Fibroblast of lung (primary cell): Measurements from ENCODE around the gene CAMK1D. TPM values are rescaled to one million over a fixed set of nuclear protein-coding genes. Genes with fewer than 3 reads are reported as not detected.

Experiments used
- DNase-seq, 2 donors: peaks; one replicate each; pipeline versions ENCODE4 v3.0.0 to v3.0.0-alpha.2; 2010; ENCODE audit warnings: low read depth in 2 of 2
- H2AFZ ChIP-seq: 2 replicates; pipeline ENCODE4 v1.5.1; 2012; ENCODE audit warnings: low read length, control low read depth, inconsistent platforms
- H3K27ac ChIP-seq: 2 replicates; pipeline ENCODE4 v1.5.1; 2011; ENCODE audit warnings: low read length, control low read depth; ENCODE audit not compliant: insufficient read depth
- H3K27me3 ChIP-seq: 2 replicates; pipeline ENCODE4 v1.5.1; 2011; ENCODE audit warnings: mild to moderate bottlenecking, low read length; ENCODE audit not compliant: control insufficient read depth, insufficient read depth
- H3K36me3 ChIP-seq: 2 replicates; pipeline ENCODE4 v1.5.1; 2011; ENCODE audit warnings: low read length; ENCODE audit not compliant: control insufficient read depth, insufficient read depth
- H3K4me1 ChIP-seq: 2 replicates; pipeline ENCODE4 v1.5.1; 2011; ENCODE audit warnings: low read length; ENCODE audit not compliant: control insufficient read depth, insufficient read depth; ENCODE audit errors: extremely low read depth
- H3K4me2 ChIP-seq: 2 replicates; pipeline ENCODE4 v1.5.1; 2011; ENCODE audit warnings: low read length, control low read depth; ENCODE audit not compliant: insufficient read depth; ENCODE audit errors: extremely low read depth
- H3K4me3 ChIP-seq, 4 experiments: fragments of 200-600 bp in 1 of 4; sonication (generic) in 1 of 4; replicated peaks in 1 of 4; 2 replicates each; pipeline ENCODE4 v1.5.1; 2011 to 2016; ENCODE audit warnings: low read length in 4 of 4, low read depth in 3 of 4, mild to moderate bottlenecking in 3 of 4, control low read depth in 2 of 4, inconsistent platforms in 1 of 4, mixed read lengths in 1 of 4; ENCODE audit not compliant: insufficient read depth in 1 of 4; ENCODE audit errors: control extremely low read depth in 1 of 4
- H3K79me2 ChIP-seq: 2 replicates; pipeline ENCODE4 v1.5.1; 2012; ENCODE audit warnings: mild to moderate bottlenecking, low read length, inconsistent platforms; ENCODE audit not compliant: control insufficient read depth, insufficient read depth
- H3K9ac ChIP-seq: 2 replicates; pipeline ENCODE4 v1.5.1; 2011; ENCODE audit warnings: mild to moderate bottlenecking, low read length, control low read depth; ENCODE audit not compliant: insufficient read depth
- H3K9me3 ChIP-seq: 2 replicates; pipeline ENCODE4 v1.5.1; 2012; ENCODE audit warnings: low read depth, low read length; ENCODE audit not compliant: control insufficient read depth, insufficient read depth
- H4K20me1 ChIP-seq: 2 replicates; pipeline ENCODE4 v1.5.1; 2011; ENCODE audit warnings: low read length; ENCODE audit not compliant: control insufficient read depth, insufficient read depth; ENCODE audit errors: extremely low read depth
- EZH2 ChIP-seq: IDR thresholded peaks from 2 replicates; pipeline ENCODE4 v1.5.1; 2012; ENCODE audit warnings: low read length, control low read depth, mild to moderate bottlenecking; ENCODE audit errors: missing control alignments
- polyA plus RNA-seq, 2 donors: library from polyadenylated mRNA; depleted of rRNA in 1 of 2; stranded (reverse) in 1 of 2; unstranded in 1 of 2; fragments of >200 nt; gene quantifications; 2 replicates each; pipeline ENCODE4 v1.2.1, GENCODE V29; 2011 to 2012; ENCODE audit warnings: missing spikeins in 1 of 2
- total RNA-seq: library from RNA; depleted of rRNA; stranded (reverse); fragments of >200 nt; gene quantifications from 2 replicates; pipeline ENCODE4 v1.2.1, GENCODE V29; 2014
- TF ChIP-seq, protein P1 (sequence below), 2 donors: IDR thresholded peaks in 1 of 2; conservative IDR thresholded peaks in 1 of 2; 1 replicate in 1 of 2; 2 replicates in 1 of 2; pipeline ENCODE4 v1.5.1; 2011 to 2012; ENCODE audit warnings: low read length in 2 of 2, control low read depth in 1 of 2, inconsistent platforms in 1 of 2, low read depth in 1 of 2, mild to moderate bottlenecking in 1 of 2

The CAMK1D gene
- total and polyA plus RNA-seq, 2 donors (not counting 1 experiment from before 2014, with no cell fraction given), result 2.3 TPM

- H2AFZ ChIP-seq, result peak overlapping the region; percentile 14
- H3K36me3 ChIP-seq, result no peaks in the 10 kb centered on the region
- no peaks in the 10 kb centered on the region for H3K9me3 ChIP-seq
- no peaks in the 10 kb centered on the region for H3K79me2 ChIP-seq
- no peak overlapping the region for H3K4me3 ChIP-seq
- peaks cover 40% of the 10 kb centered on the region for H3K4me1 ChIP-seq
- no peaks in the 10 kb centered on the region for H3K27me3 ChIP-seq
- no peaks in the 10 kb centered on the region for H4K20me1 ChIP-seq
- peak; percentile 25 to 63 for DNase-seq
- peak overlapping the region; percentile 4 for H3K9ac ChIP-seq
- H3K27ac ChIP-seq, result peak overlapping the region; percentile 43
- peak overlapping the region; percentile 11 for H3K4me2 ChIP-seq
- TF ChIP-seq, protein P1, sequence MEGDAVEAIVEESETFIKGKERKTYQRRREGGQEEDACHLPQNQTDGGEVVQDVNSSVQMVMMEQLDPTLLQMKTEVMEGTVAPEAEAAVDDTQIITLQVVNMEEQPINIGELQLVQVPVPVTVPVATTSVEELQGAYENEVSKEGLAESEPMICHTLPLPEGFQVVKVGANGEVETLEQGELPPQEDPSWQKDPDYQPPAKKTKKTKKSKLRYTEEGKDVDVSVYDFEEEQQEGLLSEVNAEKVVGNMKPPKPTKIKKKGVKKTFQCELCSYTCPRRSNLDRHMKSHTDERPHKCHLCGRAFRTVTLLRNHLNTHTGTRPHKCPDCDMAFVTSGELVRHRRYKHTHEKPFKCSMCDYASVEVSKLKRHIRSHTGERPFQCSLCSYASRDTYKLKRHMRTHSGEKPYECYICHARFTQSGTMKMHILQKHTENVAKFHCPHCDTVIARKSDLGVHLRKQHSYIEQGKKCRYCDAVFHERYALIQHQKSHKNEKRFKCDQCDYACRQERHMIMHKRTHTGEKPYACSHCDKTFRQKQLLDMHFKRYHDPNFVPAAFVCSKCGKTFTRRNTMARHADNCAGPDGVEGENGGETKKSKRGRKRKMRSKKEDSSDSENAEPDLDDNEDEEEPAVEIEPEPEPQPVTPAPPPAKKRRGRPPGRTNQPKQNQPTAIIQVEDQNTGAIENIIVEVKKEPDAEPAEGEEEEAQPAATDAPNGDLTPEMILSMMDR (conservative IDR thresholded peaks at IDR 0.05 in 1 of 2, IDR thresholded peaks at IDR 0.05 in 1 of 2; ENCODE audit: low read depth in 1 of 2, low read length in 2 of 2), result no peak
- TF ChIP-seq EZH2, result no peak
These were observed 360.2 kb downstream of the CAMK1D start for GRCh38 chr10:12709521-12709963.

- TF ChIP-seq EZH2, result no peak
- TF ChIP-seq, protein P1 (conservative IDR thresholded peaks at IDR 0.05 in 1 of 2, IDR thresholded peaks at IDR 0.05 in 1 of 2; ENCODE audit: low read depth in 1 of 2, low read length in 2 of 2), result no peak
- Histone ChIP-seq H3K27me3 (no peaks in the 10 kb centered on the region), H3K4me1 (peaks cover 38% of the 10 kb centered on the region), H3K27ac (no peak overlapping the region), H3K36me3 (no peaks in the 10 kb centered on the region), H3K9ac (no peak overlapping the region), H2AFZ (no peak overlapping the region), H3K4me2 (no peak overlapping the region), H3K4me3 (no peak overlapping the region), H4K20me1 (no peaks in the 10 kb centered on the region), H3K79me2 (no peaks in the 10 kb centered on the region), H3K9me3 (no peaks in the 10 kb centered on the region)
- no peak for DNase-seq
These were observed 360.8 kb downstream of the CAMK1D start for GRCh38 chr10:12710157-12710556.

GRCh38 chr10:12710594-12711349, 361.4 kb downstream of the CAMK1D start:
- no peak overlapping the region for H3K27ac ChIP-seq
- H3K36me3 ChIP-seq, result no peaks in the 10 kb centered on the region
- no peaks in the 10 kb centered on the region for H4K20me1 ChIP-seq
- no peak overlapping the region for H2AFZ ChIP-seq
- H3K27me3 ChIP-seq, result no peaks in the 10 kb centered on the region
- no peak for TF ChIP-seq EZH2
- TF ChIP-seq, protein P1 (conservative IDR thresholded peaks at IDR 0.05 in 1 of 2, IDR thresholded peaks at IDR 0.05 in 1 of 2; ENCODE audit: low read depth in 1 of 2, low read length in 2 of 2), result peak; percentile 98 to 99
- peak overlapping the region; percentile 6 for H3K4me2 ChIP-seq
- no peak overlapping the region for H3K4me3 ChIP-seq
- H3K9ac ChIP-seq, result no peak overlapping the region
- H3K9me3 ChIP-seq, result no peaks in the 10 kb centered on the region
- peaks cover 34% of the 10 kb centered on the region for H3K4me1 ChIP-seq
- no peaks in the 10 kb centered on the region for H3K79me2 ChIP-seq
- peak; percentile 73 to 91 for DNase-seq
